ENCODE measurements around the gene AKAP10.

DNA sequence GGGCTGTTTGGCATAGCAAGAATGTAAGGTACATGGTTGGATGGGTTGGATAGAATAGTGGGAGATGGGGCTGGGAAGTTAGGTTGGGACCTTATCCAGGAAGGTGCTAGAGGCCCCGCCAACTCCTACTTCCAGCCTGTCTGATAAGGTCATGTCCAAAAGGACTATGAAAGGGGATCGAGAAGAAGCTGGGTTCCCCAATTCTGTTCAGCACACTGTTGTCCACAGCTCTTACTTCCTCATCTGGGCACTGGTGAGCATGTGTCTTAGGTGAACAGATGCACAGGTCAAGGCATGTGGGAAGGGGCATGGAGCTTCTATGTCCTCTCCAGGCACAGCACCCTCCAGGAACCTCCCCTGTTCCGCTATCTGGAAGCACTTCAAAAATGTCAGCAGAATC is 104.3 kb downstream of the AKAP10 start:
- TF ChIP-seq, protein P1, sequence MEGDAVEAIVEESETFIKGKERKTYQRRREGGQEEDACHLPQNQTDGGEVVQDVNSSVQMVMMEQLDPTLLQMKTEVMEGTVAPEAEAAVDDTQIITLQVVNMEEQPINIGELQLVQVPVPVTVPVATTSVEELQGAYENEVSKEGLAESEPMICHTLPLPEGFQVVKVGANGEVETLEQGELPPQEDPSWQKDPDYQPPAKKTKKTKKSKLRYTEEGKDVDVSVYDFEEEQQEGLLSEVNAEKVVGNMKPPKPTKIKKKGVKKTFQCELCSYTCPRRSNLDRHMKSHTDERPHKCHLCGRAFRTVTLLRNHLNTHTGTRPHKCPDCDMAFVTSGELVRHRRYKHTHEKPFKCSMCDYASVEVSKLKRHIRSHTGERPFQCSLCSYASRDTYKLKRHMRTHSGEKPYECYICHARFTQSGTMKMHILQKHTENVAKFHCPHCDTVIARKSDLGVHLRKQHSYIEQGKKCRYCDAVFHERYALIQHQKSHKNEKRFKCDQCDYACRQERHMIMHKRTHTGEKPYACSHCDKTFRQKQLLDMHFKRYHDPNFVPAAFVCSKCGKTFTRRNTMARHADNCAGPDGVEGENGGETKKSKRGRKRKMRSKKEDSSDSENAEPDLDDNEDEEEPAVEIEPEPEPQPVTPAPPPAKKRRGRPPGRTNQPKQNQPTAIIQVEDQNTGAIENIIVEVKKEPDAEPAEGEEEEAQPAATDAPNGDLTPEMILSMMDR (conservative IDR thresholded peaks at IDR 0.05): no peak
- no peak for TF ChIP-seq ZFX (IDR thresholded peaks at IDR 0.05)
